ENCODE results near the gene ACSL5.

ACSL5 gene

GRCh38 chr10:112373912-112374338 is at the start of gene ACSL5:
ACSL5 (plus strand) TSS chr10:112374116; CDS start chr10:112394947, 20,831 bp downstream.
- no peak for DNase-seq

DNA sequence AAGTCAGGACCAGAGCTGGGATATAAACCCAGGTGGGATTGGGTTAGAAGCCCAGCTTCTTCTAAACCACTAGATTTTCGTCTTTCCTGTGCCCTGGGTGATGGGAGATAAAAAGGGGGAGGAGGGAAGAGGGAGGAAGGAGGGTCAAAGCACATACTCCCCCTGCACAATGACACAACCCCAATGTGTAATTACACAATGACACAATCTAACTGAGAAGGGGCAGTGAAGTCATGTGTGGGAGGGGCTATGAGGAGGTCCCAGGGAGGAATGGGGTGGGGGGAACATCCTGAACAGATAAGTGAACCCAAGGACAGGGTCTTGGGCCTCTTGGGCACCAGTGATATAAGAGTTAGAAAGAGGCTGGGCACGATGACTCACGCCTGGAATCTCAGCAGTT is 46.2 kb upstream of the ACSL5 start:
- DNase-seq, result no peak

GRCh38 chr10:112330162-112330561 is 43.8 kb upstream of the ACSL5 start:
- DNase-seq, result no peak

DNA sequence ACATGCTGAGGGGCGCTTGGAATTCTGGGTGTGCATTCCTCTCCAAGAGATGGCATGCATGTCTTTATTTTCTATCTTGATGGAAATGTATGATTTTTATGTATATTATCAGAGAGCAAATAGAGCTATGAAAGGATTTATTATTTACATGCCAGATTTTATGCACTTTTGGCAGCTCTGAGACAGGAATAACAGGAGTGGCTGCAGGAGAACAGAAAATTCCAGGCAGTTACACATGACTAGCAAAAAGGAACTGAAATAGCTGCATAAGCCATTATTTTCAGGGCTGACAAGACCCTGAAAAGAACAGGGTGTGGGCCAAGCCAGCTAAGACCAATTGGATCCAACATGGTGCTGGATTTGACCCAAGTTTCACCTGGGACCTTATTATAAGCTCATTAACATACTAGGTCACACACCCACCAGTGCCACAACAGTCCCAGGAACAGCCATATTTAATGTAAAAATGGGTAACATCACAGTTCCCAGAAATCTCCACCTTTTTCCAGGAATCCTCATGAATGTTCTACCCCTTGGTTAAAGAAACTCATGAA is 43.2 kb upstream of the ACSL5 start:
- no peak for DNase-seq

- no peak for DNase-seq
Measured at GRCh38 chr10:112332022-112332421, 41.9 kb upstream of the ACSL5 start.

GRCh38 chr10:112332509-112333228 is 41.2 kb upstream of the ACSL5 start:
- no peak for DNase-seq

GRCh38 chr10:112333452-112333851 is 40.5 kb upstream of the ACSL5 start:
- no peak for DNase-seq

DNA sequence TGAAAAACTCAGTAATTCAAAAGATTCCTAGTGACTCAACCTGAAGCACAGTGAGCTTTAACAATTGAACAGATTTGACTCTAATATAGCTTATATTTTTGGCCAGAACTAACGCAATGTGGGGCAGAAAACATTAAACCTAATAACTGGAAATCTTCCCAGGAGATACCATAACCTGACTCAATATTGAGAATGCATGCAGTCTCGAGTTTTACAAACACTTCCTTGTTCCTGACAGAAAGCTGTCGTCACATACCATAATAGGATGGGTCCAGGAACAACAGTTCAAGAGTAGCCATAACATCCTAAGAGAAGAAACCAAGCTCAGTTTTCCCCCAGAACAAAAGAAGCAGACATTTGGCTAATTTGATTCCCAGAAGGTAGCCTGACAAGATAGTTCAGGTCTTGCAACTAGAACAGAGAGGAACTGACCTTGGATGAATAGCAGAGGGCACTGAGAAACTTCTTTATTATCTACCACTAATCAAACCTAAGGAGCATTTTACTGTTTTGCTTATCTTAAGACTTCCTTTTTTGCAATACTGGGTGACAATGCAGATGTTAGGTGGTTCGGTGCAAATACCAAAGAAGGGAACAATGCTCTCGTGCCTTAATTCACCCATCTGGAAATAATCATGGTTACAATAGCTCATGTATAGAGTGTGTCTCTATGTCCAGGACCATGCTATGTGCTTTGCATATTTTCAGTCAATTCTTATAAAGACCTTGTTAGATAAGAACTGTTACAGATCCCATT is 38.6 kb upstream of the ACSL5 start:
- peak in 1 of 2 donors; percentile 8 for DNase-seq

GRCh38 chr10:112335868-112336265 is 38.0 kb upstream of the ACSL5 start:
- DNase-seq, result no peak

- no peak for DNase-seq
Measured at GRCh38 chr10:112336556-112337201, 37.2 kb upstream of the ACSL5 start.

GRCh38 chr10:112338957-112339356 is 35.0 kb upstream of the ACSL5 start:
- DNase-seq, result no peak

DNA sequence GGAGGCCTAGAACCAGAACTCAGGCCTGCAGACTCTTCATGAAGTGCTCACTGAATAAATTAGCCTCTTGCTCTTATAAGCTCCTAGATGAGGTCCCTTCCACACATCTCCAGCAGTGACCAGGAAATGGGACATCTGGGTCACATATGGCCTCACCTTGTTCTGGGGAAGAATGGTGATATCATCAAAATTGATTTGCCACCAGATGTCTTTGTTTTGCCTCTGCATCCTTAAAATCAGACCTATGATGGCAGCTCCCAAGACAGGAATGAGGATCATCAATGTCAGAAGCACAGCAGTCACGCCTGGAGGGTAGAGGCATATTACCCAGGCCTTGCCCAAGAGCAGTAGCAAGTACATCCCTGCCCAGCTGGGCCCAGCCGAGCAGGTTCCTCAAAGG is 33.3 kb upstream of the ACSL5 start:
- DNase-seq, result no peak

DNA sequence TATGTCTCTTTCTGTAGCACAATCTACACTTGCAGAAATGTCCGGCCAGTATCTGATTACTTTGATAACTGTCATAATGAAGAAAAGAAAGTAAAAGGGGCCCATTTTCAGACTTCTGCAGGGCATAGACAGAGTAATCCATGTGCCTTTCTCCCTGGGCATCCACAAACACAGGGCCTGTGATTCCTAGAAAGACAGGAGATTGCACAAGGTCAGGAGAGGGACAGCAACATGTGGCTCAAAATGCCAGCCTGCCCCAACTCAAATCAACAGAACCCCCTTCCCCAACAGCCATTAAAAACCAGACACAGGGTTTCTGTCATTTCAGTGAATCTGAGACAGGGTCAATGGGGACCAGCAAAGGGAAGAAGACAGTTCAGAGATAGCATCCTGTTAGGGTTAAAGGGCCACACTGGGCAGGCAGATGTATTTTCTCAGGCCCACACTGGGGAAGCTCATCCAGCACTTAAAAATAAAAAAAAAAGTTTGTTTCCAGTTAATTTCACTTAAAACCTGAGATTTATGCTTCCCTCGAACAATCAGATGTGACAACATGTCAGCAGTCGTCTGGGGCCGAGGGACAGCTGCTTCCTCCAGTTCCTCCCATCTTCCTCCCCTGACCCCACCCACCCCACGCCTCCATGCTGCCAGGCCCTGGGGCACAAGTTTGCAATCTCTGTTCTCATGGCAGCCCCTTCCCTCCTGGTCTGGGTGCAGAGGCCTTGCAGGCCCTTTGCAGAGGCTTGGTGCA is 30.7 kb upstream of the ACSL5 start:
- DNase-seq, result no peak

DNA sequence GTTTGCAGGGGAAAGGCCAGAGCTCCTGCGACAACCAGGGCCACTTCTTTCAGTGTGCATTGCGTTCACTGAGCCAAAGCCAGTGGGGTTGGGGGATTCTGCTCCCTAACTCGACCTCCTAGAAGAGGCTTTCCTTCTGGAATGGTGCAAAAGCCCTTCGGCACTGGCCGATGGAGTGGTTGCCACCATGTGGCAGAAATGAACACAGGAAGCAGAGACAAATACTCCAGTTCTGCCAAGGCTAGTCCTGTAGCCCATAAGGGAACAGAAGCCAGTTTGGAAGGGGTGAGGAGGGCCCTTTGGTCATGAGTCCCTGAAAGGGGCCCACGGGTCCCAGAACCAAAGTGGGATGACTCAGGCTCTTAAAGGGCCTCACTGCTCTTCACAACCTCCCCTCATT is 29.7 kb upstream of the ACSL5 start:
- DNase-seq, result no peak

DNA sequence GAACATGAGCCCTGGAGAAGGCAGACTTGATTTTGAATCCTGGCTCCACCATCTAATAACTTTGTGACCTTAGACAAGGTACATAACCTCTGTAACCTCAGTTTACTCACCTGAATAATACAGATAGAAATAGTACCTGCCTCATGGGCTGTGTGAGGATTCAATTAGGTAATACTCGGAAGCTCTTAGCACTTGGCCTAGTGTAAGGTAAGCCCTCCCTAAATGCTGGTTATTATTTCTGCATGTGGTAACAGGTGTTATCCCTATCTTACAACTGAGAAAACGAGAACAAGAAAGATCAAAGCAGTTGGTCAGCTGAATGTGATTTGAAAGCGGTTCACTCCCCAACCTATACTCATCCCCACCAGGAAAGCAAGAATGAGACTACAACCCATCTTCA is 28.7 kb upstream of the ACSL5 start:
- DNase-seq, result no peak

DNA sequence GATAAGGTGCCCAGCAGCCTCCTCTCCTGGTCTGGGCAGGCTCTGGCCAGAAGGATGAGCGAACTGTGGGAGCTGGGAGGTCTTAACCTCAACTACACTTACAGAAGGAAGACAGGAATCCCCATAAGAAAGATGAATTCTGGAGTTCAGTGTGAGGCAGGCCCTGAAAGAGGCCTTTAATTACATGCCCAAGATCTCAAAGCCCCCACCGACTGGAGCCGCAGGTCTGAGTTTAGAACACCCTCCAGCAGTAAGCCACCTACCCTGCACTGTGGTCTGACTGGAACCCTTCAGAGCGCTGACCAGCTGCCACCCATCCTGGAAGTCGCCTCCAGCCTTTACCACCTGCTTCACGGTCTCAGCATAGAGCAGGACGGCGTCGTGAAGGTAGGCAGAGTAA is 28.2 kb upstream of the ACSL5 start:
- DNase-seq, result no peak

GRCh38 chr10:112346774-112347173 is 27.1 kb upstream of the ACSL5 start:
- no peak for DNase-seq

GRCh38 chr10:112347709-112348671 is 25.9 kb upstream of the ACSL5 start:
- DNase-seq, result no peak

- DNase-seq, result no peak
Measured at GRCh38 chr10:112348759-112349158, 25.2 kb upstream of the ACSL5 start.

DNA sequence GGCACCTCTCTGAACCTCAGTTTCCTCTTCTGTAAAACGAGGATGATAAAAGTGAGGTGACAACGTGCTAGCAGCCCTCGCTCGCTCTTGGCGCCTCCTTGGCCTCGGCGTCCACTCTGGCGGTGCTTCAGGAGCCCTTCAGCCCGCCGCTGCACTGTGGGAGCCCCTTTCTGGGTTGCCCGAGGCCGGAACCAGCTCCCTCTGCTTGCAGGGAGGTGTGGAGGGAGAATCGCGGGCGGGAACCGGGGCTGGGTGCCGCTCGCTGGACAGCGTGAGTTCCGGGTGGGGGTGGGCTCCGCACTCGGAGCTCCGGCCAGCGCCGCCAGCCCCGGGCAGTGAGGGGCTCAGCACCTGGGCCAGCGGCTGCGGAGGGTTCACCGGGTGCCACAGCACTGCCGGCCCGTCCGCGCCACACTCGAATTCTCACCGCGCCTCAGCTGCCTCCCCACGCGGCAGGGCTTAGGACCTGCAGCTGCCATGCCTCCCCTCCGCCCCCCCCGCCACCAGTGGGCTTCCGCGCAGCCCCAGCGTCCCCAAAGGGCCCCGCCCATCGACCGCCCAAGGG is 24.3 kb upstream of the ACSL5 start:
- no peak for DNase-seq

- DNase-seq, result no peak
Measured at GRCh38 chr10:112351146-112351545, 22.8 kb upstream of the ACSL5 start.

All from bone marrow (tissue), 2 donors.